ENCODE measurements around the gene UTP3. TPM values are rescaled to one million over a fixed set of nuclear protein-coding genes. Genes with fewer than 3 reads are reported as not detected.

UTP3 gene
- total and polyA plus RNA-seq, 9 of the 15 experiments (the other 6 are each of a cell fraction or from before 2014, with no cell fraction given): 11.9 to 69.3 (median 34.0) TPM

DNA sequence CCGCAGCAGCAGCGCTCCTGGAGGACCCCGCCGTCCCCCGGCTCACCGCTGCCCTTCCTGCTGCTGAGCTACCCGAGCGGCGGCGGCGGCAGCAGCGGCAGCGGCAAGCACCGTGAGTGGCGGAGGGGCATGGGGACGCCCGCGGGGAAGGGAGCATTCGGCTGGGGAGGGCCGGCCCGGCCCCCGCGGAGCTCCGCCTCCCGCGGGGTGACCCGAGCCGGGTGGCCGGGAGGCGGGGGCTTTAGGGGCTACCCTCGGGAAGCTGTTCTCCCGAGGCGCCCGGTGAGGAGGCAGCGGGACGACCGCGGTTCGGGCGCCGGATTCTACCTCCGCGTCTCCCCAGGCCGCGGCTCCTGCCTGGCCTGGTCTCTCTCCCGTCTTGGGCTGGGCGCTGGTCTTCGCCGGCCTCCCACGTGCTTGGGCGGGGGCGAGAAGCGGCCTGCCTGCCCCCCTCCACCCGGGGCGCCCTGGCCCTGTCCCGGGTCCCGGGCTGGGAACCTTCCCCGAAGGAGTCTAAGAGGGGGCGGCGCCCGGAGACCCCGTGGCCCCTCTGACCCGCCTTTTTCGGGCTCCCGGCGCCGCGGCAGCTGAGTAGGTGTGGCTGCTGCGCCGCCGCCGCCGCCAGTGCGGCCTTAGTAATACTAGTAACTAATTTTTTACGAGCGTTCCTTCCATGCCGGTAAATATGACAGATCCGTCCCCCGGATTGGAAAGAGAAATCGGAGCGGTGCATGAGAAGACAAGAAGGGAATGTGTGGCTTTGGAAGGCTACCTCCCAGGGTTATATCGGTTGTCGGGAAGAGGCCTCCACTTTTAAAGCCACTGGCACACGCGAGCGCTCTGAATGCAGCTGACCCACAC lies 17.1 kb downstream of the UTP3 start (continued):
- no peak for TF ChIP-seq ZNF778 (CRISPR knock-in tag; IDR thresholded peaks at IDR 0.05)
- TF ChIP-seq L3MBTL2 (IDR thresholded peaks at IDR 0.05): peak; percentile 99
- no peak for TF ChIP-seq SMARCB1 (IDR thresholded peaks at IDR 0.05; ENCODE audit: insufficient read length, low read depth)
- no peak for TF ChIP-seq HMGN3 (IDR thresholded peaks at IDR 0.05; ENCODE audit: borderline replicate concordance, extremely low read depth, insufficient read length, low read depth, low read length)
- TF ChIP-seq, protein P1, sequence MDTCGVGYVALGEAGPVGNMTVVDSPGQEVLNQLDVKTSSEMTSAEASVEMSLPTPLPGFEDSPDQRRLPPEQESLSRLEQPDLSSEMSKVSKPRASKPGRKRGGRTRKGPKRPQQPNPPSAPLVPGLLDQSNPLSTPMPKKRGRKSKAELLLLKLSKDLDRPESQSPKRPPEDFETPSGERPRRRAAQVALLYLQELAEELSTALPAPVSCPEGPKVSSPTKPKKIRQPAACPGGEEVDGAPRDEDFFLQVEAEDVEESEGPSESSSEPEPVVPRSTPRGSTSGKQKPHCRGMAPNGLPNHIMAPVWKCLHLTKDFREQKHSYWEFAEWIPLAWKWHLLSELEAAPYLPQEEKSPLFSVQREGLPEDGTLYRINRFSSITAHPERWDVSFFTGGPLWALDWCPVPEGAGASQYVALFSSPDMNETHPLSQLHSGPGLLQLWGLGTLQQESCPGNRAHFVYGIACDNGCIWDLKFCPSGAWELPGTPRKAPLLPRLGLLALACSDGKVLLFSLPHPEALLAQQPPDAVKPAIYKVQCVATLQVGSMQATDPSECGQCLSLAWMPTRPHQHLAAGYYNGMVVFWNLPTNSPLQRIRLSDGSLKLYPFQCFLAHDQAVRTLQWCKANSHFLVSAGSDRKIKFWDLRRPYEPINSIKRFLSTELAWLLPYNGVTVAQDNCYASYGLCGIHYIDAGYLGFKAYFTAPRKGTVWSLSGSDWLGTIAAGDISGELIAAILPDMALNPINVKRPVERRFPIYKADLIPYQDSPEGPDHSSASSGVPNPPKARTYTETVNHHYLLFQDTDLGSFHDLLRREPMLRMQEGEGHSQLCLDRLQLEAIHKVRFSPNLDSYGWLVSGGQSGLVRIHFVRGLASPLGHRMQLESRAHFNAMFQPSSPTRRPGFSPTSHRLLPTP (IDR thresholded peaks at IDR 0.05; ENCODE audit: borderline replicate concordance, extremely low read depth, insufficient read length): no peak
- TF ChIP-seq, protein P2, sequence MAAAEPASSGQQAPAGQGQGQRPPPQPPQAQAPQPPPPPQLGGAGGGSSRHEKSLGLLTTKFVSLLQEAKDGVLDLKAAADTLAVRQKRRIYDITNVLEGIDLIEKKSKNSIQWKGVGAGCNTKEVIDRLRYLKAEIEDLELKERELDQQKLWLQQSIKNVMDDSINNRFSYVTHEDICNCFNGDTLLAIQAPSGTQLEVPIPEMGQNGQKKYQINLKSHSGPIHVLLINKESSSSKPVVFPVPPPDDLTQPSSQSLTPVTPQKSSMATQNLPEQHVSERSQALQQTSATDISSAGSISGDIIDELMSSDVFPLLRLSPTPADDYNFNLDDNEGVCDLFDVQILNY (CRISPR knock-in tag; IDR thresholded peaks at IDR 0.05): no peak
- TF ChIP-seq, protein P3, sequence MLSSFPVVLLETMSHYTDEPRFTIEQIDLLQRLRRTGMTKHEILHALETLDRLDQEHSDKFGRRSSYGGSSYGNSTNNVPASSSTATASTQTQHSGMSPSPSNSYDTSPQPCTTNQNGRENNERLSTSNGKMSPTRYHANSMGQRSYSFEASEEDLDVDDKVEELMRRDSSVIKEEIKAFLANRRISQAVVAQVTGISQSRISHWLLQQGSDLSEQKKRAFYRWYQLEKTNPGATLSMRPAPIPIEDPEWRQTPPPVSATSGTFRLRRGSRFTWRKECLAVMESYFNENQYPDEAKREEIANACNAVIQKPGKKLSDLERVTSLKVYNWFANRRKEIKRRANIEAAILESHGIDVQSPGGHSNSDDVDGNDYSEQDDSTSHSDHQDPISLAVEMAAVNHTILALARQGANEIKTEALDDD (IDR thresholded peaks at IDR 0.05): peak; percentile 74
- TF ChIP-seq GABPB2 (CRISPR knock-in tag; conservative IDR thresholded peaks at IDR 0.05): no peak
- TF ChIP-seq GATAD2B (IDR thresholded peaks at IDR 0.05; ENCODE audit: borderline replicate concordance): peak; percentile 30; the same call in 1 of the 2 replicates
- no peak for TF ChIP-seq ZNF695 (CRISPR knock-in tag; IDR thresholded peaks at IDR 0.05)
- TF ChIP-seq ERF (CRISPR knock-in tag; IDR thresholded peaks at IDR 0.05): no peak
- no peak for TF ChIP-seq ZNF143 (CRISPR knock-in tag; IDR thresholded peaks at IDR 0.05)
- TF ChIP-seq GABPB1 (CRISPR knock-in tag; IDR thresholded peaks at IDR 0.05): no peak; the same call in none of the 2 replicates
- TF ChIP-seq RBM14 (IDR thresholded peaks at IDR 0.05; ENCODE audit: borderline replicate concordance, insufficient read depth, low read depth, low read length): no peak
- peak; percentile 94 for TF ChIP-seq EGR1 (conservative IDR thresholded peaks at IDR 0.05)
- TF ChIP-seq, protein P4, sequence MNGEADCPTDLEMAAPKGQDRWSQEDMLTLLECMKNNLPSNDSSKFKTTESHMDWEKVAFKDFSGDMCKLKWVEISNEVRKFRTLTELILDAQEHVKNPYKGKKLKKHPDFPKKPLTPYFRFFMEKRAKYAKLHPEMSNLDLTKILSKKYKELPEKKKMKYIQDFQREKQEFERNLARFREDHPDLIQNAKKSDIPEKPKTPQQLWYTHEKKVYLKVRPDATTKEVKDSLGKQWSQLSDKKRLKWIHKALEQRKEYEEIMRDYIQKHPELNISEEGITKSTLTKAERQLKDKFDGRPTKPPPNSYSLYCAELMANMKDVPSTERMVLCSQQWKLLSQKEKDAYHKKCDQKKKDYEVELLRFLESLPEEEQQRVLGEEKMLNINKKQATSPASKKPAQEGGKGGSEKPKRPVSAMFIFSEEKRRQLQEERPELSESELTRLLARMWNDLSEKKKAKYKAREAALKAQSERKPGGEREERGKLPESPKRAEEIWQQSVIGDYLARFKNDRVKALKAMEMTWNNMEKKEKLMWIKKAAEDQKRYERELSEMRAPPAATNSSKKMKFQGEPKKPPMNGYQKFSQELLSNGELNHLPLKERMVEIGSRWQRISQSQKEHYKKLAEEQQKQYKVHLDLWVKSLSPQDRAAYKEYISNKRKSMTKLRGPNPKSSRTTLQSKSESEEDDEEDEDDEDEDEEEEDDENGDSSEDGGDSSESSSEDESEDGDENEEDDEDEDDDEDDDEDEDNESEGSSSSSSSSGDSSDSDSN (IDR thresholded peaks at IDR 0.05; ENCODE audit: borderline replicate concordance in 1 of 2, low read depth in 2 of 2, low read length in 2 of 2): peak; percentile 86 to 87; a peak in 2 of 4 replicates
- TF ChIP-seq RBBP5 (IDR thresholded peaks at IDR 0.05; ENCODE audit: borderline replicate concordance, insufficient read depth, low read length, poor library complexity, severe bottlenecking): peak; percentile 66
- TF ChIP-seq, protein P5, sequence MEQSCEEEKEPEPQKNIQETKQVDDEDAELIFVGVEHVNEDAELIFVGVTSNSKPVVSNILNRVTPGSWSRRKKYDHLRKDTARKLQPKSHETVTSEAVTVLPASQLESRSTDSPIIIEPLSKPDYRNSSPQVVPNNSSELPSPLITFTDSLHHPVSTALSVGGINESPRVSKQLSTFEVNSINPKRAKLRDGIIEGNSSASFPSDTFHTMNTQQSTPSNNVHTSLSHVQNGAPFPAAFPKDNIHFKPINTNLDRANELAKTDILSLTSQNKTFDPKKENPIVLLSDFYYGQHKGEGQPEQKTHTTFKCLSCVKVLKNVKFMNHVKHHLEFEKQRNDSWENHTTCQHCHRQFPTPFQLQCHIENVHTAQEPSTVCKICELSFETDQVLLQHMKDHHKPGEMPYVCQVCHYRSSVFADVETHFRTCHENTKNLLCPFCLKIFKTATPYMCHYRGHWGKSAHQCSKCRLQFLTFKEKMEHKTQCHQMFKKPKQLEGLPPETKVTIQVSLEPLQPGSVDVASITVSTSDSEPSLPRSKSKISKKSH (CRISPR knock-in tag; IDR thresholded peaks at IDR 0.05): no peak

Measured in K562 (cell line).